GM12878 (cell line): ENCODE data around the gene ASIC3. TPM values are rescaled to one million over a fixed set of nuclear protein-coding genes. Genes with fewer than 3 reads are reported as not detected.

Source experiments
- ATAC-seq: fragments of 200-7000 bp; cut with Tn5 transposase; 3 replicates; pipeline ENCODE4 v1.9.1; 2020; ENCODE audit warnings: mild to moderate bottlenecking, moderate library complexity
- BruUV-seq: library from RNA; stranded (reverse); fragments of 400-500 nt; replicated peaks from 2 replicates; lab custom pipeline; 2021; lab: Mats Ljungman, UMichigan
- CTCF ChIA-PET: fragments of 300-600 bp; sonication (Branson Sonifier 250); formaldehyde crosslinking; extraction: SDS; loops from one replicate; lab custom pipeline; 2021; ENCODE audit warnings: inconsistent platforms; lab: Yijun Ruan, JAX
- POLR2A ChIA-PET: fragments of 350-600 bp; formaldehyde crosslinking; extraction: SDS; loops from one replicate; lab custom pipeline; 2021; ENCODE audit warnings: inconsistent platforms; lab: Charles Lee
- RAD21 ChIA-PET: fragments of 300-600 bp; sonication (Branson Sonifier 250); formaldehyde crosslinking; loops from one replicate; lab custom pipeline; 2023; ENCODE audit warnings: antibody characterized with exemption; ENCODE audit not compliant: unreplicated experiment; lab: Charles Lee
- SMC1A ChIA-PET: fragments of 300-600 bp; sonication (Branson Sonifier 250); formaldehyde crosslinking; loops from one replicate; lab custom pipeline; 2023; ENCODE audit not compliant: unreplicated experiment, uncharacterized antibody; lab: Charles Lee
- DNase-seq: peaks from one replicate; pipeline ENCODE4 v3.0.0-alpha.2; 2011; ENCODE audit warnings: low read depth, low spot score
- FAIRE-seq: peaks from 3 replicates; lab custom pipeline; 2011; peaks lifted over from hg19 to GRCh38; lab: Jason Lieb, UNC
- H2AFZ ChIP-seq: 2 replicates; pipeline ENCODE4 v1.6.0; 2011; ENCODE audit warnings: low read depth, low read length, control low read depth; ENCODE audit not compliant: control insufficient read depth
- H3K27ac ChIP-seq: 2 replicates; pipeline ENCODE4 v1.5.1; 2011; ENCODE audit warnings: control low read depth; ENCODE audit not compliant: control insufficient read depth, insufficient read depth
- H3K27me3 ChIP-seq, 2 experiments: replicated peaks in 1 of 2; 2 replicates each; pipeline versions ENCODE4 v1.6.0 to v1.6.1; 2011; ENCODE audit warnings: low read length in 1 of 2; ENCODE audit not compliant: control insufficient read depth in 2 of 2, insufficient read depth in 2 of 2
- H3K36me3 ChIP-seq, 2 experiments: 2 replicates each; pipeline ENCODE4 v1.5.1; 2011; ENCODE audit warnings: low read length in 1 of 2; ENCODE audit not compliant: control insufficient read depth in 2 of 2, insufficient read depth in 2 of 2
- H3K4me1 ChIP-seq: 2 replicates; pipeline ENCODE4 v1.6.1; 2011; ENCODE audit warnings: mild to moderate bottlenecking, low read length, moderate library complexity, mixed read lengths; ENCODE audit not compliant: control insufficient read depth, insufficient read depth
- H3K4me2 ChIP-seq: 2 replicates; pipeline ENCODE4 v1.6.0; 2011; ENCODE audit warnings: control low read depth; ENCODE audit not compliant: control insufficient read depth, insufficient read depth
- H3K4me3 ChIP-seq: fragments of 200-600 bp; sonication (generic); 2 replicates; pipeline ENCODE4 v1.5.1; 2016
- H3K79me2 ChIP-seq: 2 replicates; pipeline ENCODE4 v1.6.0; 2011; ENCODE audit warnings: low read length; ENCODE audit not compliant: control insufficient read depth, insufficient read depth
- H3K9ac ChIP-seq: 2 replicates; pipeline ENCODE4 v1.8.0; 2011; ENCODE audit warnings: low read length, control low read depth, mixed read lengths; ENCODE audit not compliant: control insufficient read depth, insufficient read depth
- H3K9me3 ChIP-seq: replicated peaks from 3 replicates; pipeline ENCODE4 v1.5.1; 2011; ENCODE audit warnings: mild to moderate bottlenecking, low read length; ENCODE audit not compliant: control insufficient read depth, insufficient read depth
- H4K20me1 ChIP-seq: 2 replicates; pipeline ENCODE4 v1.6.0; 2011; ENCODE audit not compliant: control insufficient read depth, insufficient read depth
- CHD4 ChIP-seq: fragments of 200-600 bp; sonication (generic); IDR thresholded peaks from 2 replicates; pipeline ENCODE4 v1.6.1; 2016; ENCODE audit warnings: mild to moderate bottlenecking
- KLF5 ChIP-seq: fragments of 450-650 bp; IDR thresholded peaks from 2 replicates; pipeline ENCODE4 v1.6.1; 2014; ENCODE audit warnings: mild to moderate bottlenecking; ENCODE audit not compliant: partially characterized antibody
- RB1 ChIP-seq: fragments of 450-650 bp; formaldehyde crosslinking; IDR thresholded peaks from 2 replicates; pipeline ENCODE4 v1.6.1; 2017; ENCODE audit warnings: mild to moderate bottlenecking, borderline replicate concordance
- RUNX3 ChIP-seq: IDR thresholded peaks from 2 replicates; pipeline ENCODE4 v1.6.1; 2012; ENCODE audit warnings: low read length, inconsistent platforms
- ZZZ3 ChIP-seq: IDR thresholded peaks from 2 replicates; pipeline ENCODE4 v1.6.1; 2011; ENCODE audit warnings: low read depth; ENCODE audit not compliant: control insufficient read depth, insufficient read length
- WGBS: methylation state at CpG from one replicate; pipeline ENCODE4 v1.1.6; 2016; ENCODE audit warnings: low lambda C conversion rate; ENCODE audit not compliant: insufficient replicate concordance, insufficient coverage; ENCODE audit errors: missing lambda C conversion rate; 5-methylcytosine and 5-hydroxymethylcytosine counted together
- in situ Hi-C: fragments of 300-500 bp; cut with MboI; formaldehyde crosslinking; loops from 9 replicates; pipeline ENCODE4 v1.14.3; 2018; ENCODE audit warnings: mixed read lengths
- intact Hi-C: fragments of 100-400 bp; cut with micrococcal nuclease; formaldehyde crosslinking; loops from one replicate; pipeline ENCODE4 v1.14.2; 2022; ENCODE audit not compliant: unreplicated experiment
- polyA plus RNA-seq, 11 experiments: library from polyadenylated mRNA; depleted of rRNA in 4 of 11; unstranded in 6 of 11; stranded (reverse) in 5 of 11; fragments of >200 nt; fragmentation: Nextera tagmentation in 4 of 11; fragmentation: Illumina TruSeq in 1 of 11; extraction: Ambion mirVana in 4 of 11; extraction: Trizol in 1 of 11; gene quantifications; 1 replicate in 1 of 11; 2 replicates in 10 of 11; pipeline versions ENCODE4 v1.2.1 to v1.2.3, GENCODE V29; 2011 to 2016; ENCODE audit warnings: inconsistent platforms in 2 of 11, missing spikeins in 2 of 11, low read depth in 1 of 11
- total RNA-seq, 4 experiments: library from RNA; depleted of rRNA in 3 of 4; stranded (reverse); fragments of >200 nt in 3 of 4; fragmentation: Illumina TruSeq in 1 of 4; extraction: Trizol in 1 of 4; gene quantifications; 2 replicates each; pipeline versions ENCODE4 v1.2.1 to v1.2.3, GENCODE V29; 2013 to 2021
- TF ChIP-seq, protein P1 (sequence below): fragments of 450-650 bp; IDR thresholded peaks from 2 replicates; pipeline ENCODE4 v1.6.1; 2017; ENCODE audit warnings: mild to moderate bottlenecking
- TF ChIP-seq, protein P2 (sequence below): fragments of 450-650 bp; formaldehyde crosslinking; IDR thresholded peaks from 2 replicates; pipeline ENCODE4 v1.5.0; 2022; ENCODE audit warnings: mild to moderate bottlenecking, missing genetic modification characterization
- TF ChIP-seq, protein P3 (sequence below): IDR thresholded peaks from 2 replicates; pipeline ENCODE4 v1.6.1; 2012; ENCODE audit warnings: low read depth, low read length, improper control_type of control experiment
- TF ChIP-seq, protein P4 (sequence below): fragments of 450-650 bp; formaldehyde crosslinking; IDR thresholded peaks from 2 replicates; pipeline ENCODE4 v1.4.0; 2020; ENCODE audit warnings: mild to moderate bottlenecking, moderate library complexity

The ASIC3 gene
- total and polyA plus RNA-seq, 10 of the 15 experiments (the other 5 are each of a cell fraction or from before 2014, with no cell fraction given), result 0.07 to 1.0 (median 0.44) TPM; not detected in 4

DNA sequence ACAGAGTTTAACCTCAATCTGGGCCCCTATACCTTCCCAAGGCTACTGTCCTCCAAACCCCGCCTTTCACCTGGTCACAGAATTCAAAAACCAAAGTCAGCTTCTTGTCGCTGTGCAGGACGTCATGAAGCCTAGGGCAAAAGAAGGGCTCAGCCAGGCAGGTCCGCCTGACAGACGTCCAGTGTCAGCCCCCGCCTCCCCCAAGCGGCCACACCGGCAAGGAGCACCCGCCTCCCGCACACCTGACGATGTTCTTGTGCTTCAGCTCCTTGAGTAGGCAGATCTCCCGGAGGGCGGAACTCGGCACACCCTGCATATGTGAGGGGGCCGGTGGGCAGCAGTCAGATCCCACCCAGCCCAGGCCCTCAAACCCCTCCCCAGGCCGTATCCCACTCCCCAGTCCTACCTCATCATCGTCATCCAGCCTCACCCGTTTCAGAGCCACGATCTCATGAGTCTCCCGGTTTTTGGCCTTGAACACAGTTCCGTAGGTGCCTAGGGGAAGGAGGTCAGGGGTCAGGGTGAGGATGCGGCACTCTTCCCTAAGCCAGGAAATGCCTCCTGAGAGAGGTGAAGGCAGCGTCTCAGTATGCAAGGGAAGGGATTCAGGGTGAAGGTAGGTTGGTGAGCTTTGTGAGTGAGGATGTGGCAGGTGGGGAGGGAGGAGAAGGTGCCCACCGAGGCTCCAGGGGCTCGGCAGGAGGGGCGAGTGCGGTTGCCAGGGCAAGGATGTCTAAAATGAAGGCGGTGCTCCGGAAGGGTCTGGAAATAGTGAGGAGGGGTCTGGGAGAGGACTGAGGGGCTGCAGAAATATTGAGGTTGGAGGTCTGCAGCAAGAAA, 8.6 kb downstream of the ASIC3 start:
- FAIRE-seq, result no peak
- peak overlapping the region; percentile 94 for H2AFZ ChIP-seq
- H3K4me1 ChIP-seq, result peaks cover 24% of the 10 kb centered on the region
- POLR2A ChIA-PET, result no interaction called here
- SMC1A ChIA-PET, result no interaction called here
- peak overlapping the region; percentile 82 for H3K9ac ChIP-seq
- no peaks in the 10 kb centered on the region for H3K27me3 ChIP-seq
- H3K4me2 ChIP-seq, result peak overlapping the region; percentile 95
- CTCF ChIA-PET, result interaction anchor here (1.0 kb wide), 1 partner anchor 29 kb away, joined by 3 read pairs; the partner anchor contains the start of gene ABCB8
- intact Hi-C loops (no loop called here), in situ Hi-C loops (no loop called here)
- BruUV-seq, result no TSS peak
- H3K27ac ChIP-seq, result no peak overlapping the region
- no peak for DNase-seq
- H3K9me3 ChIP-seq, result no peaks in the 10 kb centered on the region
- ATAC-seq, result no peak
- peaks cover 19% of the 10 kb centered on the region for H3K79me2 ChIP-seq
- H3K4me3 ChIP-seq, result peak overlapping the region; percentile 87
- no peaks in the 10 kb centered on the region for H3K36me3 ChIP-seq
- RAD21 ChIA-PET, result no interaction called here
- no peaks in the 10 kb centered on the region for H4K20me1 ChIP-seq
- WGBS, result 69% methylated on average over 29 of the region's 29 CpGs
- no peak for TF ChIP-seq RB1
- TF ChIP-seq ZZZ3, result no peak
- TF ChIP-seq, protein P1, sequence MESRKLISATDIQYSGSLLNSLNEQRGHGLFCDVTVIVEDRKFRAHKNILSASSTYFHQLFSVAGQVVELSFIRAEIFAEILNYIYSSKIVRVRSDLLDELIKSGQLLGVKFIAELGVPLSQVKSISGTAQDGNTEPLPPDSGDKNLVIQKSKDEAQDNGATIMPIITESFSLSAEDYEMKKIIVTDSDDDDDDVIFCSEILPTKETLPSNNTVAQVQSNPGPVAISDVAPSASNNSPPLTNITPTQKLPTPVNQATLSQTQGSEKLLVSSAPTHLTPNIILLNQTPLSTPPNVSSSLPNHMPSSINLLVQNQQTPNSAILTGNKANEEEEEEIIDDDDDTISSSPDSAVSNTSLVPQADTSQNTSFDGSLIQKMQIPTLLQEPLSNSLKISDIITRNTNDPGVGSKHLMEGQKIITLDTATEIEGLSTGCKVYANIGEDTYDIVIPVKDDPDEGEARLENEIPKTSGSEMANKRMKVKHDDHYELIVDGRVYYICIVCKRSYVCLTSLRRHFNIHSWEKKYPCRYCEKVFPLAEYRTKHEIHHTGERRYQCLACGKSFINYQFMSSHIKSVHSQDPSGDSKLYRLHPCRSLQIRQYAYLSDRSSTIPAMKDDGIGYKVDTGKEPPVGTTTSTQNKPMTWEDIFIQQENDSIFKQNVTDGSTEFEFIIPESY, result no peak
- TF ChIP-seq, protein P2, sequence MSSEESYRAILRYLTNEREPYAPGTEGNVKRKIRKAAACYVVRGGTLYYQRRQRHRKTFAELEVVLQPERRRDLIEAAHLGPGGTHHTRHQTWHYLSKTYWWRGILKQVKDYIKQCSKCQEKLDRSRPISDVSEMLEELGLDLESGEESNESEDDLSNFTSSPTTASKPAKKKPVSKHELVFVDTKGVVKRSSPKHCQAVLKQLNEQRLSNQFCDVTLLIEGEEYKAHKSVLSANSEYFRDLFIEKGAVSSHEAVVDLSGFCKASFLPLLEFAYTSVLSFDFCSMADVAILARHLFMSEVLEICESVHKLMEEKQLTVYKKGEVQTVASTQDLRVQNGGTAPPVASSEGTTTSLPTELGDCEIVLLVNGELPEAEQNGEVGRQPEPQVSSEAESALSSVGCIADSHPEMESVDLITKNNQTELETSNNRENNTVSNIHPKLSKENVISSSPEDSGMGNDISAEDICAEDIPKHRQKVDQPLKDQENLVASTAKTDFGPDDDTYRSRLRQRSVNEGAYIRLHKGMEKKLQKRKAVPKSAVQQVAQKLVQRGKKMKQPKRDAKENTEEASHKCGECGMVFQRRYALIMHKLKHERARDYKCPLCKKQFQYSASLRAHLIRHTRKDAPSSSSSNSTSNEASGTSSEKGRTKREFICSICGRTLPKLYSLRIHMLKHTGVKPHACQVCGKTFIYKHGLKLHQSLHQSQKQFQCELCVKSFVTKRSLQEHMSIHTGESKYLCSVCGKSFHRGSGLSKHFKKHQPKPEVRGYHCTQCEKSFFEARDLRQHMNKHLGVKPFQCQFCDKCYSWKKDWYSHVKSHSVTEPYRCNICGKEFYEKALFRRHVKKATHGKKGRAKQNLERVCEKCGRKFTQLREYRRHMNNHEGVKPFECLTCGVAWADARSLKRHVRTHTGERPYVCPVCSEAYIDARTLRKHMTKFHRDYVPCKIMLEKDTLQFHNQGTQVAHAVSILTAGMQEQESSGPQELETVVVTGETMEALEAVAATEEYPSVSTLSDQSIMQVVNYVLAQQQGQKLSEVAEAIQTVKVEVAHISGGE (CRISPR knock-in tag), result no peak
- TF ChIP-seq, protein P3, sequence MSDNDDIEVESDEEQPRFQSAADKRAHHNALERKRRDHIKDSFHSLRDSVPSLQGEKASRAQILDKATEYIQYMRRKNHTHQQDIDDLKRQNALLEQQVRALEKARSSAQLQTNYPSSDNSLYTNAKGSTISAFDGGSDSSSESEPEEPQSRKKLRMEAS, result no peak
- TF ChIP-seq, protein P4, sequence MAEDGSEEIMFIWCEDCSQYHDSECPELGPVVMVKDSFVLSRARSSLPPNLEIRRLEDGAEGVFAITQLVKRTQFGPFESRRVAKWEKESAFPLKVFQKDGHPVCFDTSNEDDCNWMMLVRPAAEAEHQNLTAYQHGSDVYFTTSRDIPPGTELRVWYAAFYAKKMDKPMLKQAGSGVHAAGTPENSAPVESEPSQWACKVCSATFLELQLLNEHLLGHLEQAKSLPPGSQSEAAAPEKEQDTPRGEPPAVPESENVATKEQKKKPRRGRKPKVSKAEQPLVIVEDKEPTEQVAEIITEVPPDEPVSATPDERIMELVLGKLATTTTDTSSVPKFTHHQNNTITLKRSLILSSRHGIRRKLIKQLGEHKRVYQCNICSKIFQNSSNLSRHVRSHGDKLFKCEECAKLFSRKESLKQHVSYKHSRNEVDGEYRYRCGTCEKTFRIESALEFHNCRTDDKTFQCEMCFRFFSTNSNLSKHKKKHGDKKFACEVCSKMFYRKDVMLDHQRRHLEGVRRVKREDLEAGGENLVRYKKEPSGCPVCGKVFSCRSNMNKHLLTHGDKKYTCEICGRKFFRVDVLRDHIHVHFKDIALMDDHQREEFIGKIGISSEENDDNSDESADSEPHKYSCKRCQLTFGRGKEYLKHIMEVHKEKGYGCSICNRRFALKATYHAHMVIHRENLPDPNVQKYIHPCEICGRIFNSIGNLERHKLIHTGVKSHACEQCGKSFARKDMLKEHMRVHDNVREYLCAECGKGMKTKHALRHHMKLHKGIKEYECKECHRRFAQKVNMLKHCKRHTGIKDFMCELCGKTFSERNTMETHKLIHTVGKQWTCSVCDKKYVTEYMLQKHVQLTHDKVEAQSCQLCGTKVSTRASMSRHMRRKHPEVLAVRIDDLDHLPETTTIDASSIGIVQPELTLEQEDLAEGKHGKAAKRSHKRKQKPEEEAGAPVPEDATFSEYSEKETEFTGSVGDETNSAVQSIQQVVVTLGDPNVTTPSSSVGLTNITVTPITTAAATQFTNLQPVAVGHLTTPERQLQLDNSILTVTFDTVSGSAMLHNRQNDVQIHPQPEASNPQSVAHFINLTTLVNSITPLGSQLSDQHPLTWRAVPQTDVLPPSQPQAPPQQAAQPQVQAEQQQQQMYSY, result no peak
- no peak for TF ChIP-seq KLF5
- no peak for TF ChIP-seq CHD4
- no peak for TF ChIP-seq RUNX3
